ENCODE measurements around the gene RIPOR3. TPM values are rescaled to one million over a fixed set of nuclear protein-coding genes. Genes with fewer than 3 reads are reported as not detected.

RIPOR3 gene
- total RNA-seq, 6 donors from 2014 or later: 2.1 to 36.7 (median 5.1) TPM

DNA sequence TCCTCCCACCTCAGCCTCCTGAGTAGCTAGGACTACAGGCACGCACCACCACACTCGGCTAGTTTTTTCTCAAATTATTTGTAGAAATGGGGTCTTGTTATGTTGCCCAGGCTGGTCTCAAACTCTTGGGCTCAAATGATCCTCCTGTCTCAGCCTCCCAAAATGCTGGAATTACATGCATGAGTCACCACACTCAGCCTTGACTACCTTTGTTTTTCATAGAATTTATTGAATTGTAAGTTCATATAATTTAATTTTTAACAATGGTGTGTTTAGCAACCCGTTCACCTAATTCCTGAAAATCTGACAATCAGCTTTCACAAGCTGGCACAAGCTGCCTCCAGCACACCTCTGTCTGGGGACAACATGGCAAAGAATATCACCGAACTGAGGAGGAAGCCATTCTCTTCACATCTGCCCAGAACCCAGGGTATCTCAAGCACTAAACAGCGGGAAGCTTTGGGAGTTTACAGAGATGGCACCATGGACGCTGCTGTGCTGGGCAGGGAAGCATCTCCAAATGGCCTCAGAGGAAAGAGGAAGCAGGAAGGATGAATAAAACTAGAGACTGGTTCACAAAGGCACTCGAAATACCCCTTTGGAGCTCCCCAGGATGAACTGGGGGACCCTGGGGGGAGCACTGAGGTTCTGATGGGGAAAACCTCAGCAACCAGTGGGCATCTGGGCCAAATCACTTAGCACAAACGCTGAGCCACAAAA, 2.9 kb downstream of the RIPOR3 start:
- TF ChIP-seq POLR2A (IDR thresholded peaks at IDR 0.05): no peak
- TF ChIP-seq POLR2AphosphoS5 (IDR thresholded peaks at IDR 0.05): no peak
- TF ChIP-seq, protein P1, sequence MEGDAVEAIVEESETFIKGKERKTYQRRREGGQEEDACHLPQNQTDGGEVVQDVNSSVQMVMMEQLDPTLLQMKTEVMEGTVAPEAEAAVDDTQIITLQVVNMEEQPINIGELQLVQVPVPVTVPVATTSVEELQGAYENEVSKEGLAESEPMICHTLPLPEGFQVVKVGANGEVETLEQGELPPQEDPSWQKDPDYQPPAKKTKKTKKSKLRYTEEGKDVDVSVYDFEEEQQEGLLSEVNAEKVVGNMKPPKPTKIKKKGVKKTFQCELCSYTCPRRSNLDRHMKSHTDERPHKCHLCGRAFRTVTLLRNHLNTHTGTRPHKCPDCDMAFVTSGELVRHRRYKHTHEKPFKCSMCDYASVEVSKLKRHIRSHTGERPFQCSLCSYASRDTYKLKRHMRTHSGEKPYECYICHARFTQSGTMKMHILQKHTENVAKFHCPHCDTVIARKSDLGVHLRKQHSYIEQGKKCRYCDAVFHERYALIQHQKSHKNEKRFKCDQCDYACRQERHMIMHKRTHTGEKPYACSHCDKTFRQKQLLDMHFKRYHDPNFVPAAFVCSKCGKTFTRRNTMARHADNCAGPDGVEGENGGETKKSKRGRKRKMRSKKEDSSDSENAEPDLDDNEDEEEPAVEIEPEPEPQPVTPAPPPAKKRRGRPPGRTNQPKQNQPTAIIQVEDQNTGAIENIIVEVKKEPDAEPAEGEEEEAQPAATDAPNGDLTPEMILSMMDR (IDR thresholded peaks at IDR 0.05): no peak
- TF ChIP-seq EP300 (IDR thresholded peaks at IDR 0.05): no peak
- WGBS, 2 donors: 88 to 89% methylated on average over 8 of the region's 8 CpGs
- Histone ChIP-seq H3K36me3 (no peaks in the 10 kb centered on the region), H3K4me3 (no peak overlapping the region), H3K27me3 (no peaks in the 10 kb centered on the region), H3K4me1 (peaks cover 9 to 29% (median 10%) of the 10 kb centered on the region in 4 donors), H3K27ac (no peak overlapping the region), H3K9me3 (no peaks in the 10 kb centered on the region)
- DNase-seq (no peak), ATAC-seq (ENCODE audit: low FRiP score in 2 of 2) (no peak)

DNA sequence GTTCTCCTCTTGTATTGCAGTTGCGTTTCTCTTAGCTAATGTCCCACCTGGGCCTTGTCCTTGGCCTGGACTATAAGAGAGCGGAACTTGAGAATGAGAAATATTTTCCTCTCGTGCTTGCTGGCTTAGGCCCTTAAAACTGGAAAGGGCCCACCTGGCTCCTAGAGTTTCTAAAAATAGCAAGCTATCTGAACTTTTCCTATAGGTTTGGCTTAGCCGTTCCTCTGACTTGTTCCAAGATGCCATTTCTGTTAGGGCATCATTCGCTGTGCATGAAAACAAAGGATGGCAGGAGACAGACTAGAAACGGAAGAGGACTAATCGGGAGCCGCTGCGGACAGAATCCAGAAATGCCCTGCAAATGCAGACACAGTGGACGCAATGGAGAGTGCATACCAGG, 4.5 kb downstream of the RIPOR3 start:
- H3K4me1 ChIP-seq: peaks cover 5 to 22% (median 8%) of the 10 kb centered on the region in 4 donors
- no peaks in the 10 kb centered on the region for H3K9me3 ChIP-seq
- H3K4me3 ChIP-seq: no peak overlapping the region
- no peaks in the 10 kb centered on the region for H3K27me3 ChIP-seq
- TF ChIP-seq POLR2A (IDR thresholded peaks at IDR 0.05): no peak
- TF ChIP-seq, protein P1 (IDR thresholded peaks at IDR 0.05): no peak
- TF ChIP-seq EP300 (IDR thresholded peaks at IDR 0.05): no peak
- no peak for TF ChIP-seq POLR2AphosphoS5 (IDR thresholded peaks at IDR 0.05)
- no peaks in the 10 kb centered on the region for H3K36me3 ChIP-seq
- no peak for DNase-seq
- 81 to 94% methylated on average over 10 of the region's 10 CpGs for WGBS, 2 donors
- no peak overlapping the region for H3K27ac ChIP-seq
- ATAC-seq (ENCODE audit: low FRiP score in 2 of 2): no peak

DNA sequence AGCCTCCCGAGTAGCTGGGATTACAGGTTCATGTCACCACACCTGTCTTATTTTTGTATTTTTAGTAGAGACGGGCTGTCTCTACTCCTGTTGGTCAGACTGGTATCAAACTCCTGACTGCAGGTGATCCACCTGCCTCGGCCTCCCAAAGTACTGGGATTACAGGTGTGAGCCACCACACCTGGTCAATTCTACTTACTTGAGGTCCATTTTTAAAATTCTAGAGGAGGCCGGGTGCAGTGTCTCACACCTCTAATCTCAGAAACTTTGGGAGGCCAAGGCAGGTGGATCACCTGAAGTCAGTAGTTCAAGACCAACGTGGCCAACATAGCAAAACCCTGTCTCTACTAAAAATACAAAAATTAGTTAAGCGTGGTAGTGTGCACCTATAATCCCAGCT, 7.8 kb downstream of the RIPOR3 start:
- WGBS, 2 donors: 93 to 95% methylated on average over 6 of the region's 6 CpGs
- Histone ChIP-seq H3K36me3 (no peaks in the 10 kb centered on the region), H3K4me3 (no peak overlapping the region), H3K27me3 (no peaks in the 10 kb centered on the region), H3K27ac (no peak overlapping the region), H3K9me3 (no peaks in the 10 kb centered on the region), H3K4me1 (no peaks in the 10 kb centered on the region)
- DNase-seq: no peak
- TF ChIP-seq POLR2A (IDR thresholded peaks at IDR 0.05) (no peak), EP300 (IDR thresholded peaks at IDR 0.05) (no peak), POLR2AphosphoS5 (IDR thresholded peaks at IDR 0.05) (no peak)
- TF ChIP-seq, protein P1 (IDR thresholded peaks at IDR 0.05): no peak
- ATAC-seq (ENCODE audit: low FRiP score in 2 of 2): no peak

DNA sequence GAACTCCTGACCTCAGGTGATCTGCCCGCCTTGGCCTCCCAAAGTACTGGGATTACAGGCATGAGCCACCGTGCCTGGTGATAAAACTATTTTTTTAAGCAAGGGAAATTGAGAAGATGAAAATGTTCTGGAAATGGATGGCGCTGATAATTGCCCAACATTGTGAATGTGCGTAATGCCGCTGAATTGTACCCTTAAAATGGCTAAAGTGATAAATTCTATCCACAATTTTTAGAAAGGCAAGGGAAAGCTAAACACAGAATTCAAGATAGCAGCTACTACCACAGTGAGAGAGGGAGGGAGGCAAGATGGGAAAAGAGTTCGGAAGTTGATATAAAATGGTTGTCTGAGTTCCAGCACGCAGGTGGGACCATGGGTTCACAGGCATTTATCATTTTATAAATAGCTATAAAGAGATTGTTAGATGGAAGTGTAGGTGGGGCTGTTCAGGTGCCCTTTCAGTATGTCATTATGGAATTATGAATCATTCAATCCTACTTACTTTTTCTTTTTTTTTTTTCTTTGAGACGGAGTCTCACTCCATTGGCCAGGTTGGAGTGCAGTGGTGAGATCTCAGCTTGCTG, 8.3 kb downstream of the RIPOR3 start:
- Histone ChIP-seq H3K27me3 (no peaks in the 10 kb centered on the region), H3K4me1 (peaks cover 0 to 2% (median 0%) of the 10 kb centered on the region in 4 donors), H3K36me3 (no peaks in the 10 kb centered on the region), H3K27ac (no peak overlapping the region), H3K9me3 (no peaks in the 10 kb centered on the region), H3K4me3 (no peak overlapping the region)
- no peak for DNase-seq
- ATAC-seq (ENCODE audit: low FRiP score in 2 of 2): no peak
- TF ChIP-seq, protein P1 (IDR thresholded peaks at IDR 0.05): no peak
- TF ChIP-seq POLR2A (IDR thresholded peaks at IDR 0.05): no peak
- TF ChIP-seq POLR2AphosphoS5 (IDR thresholded peaks at IDR 0.05): no peak
- TF ChIP-seq EP300 (IDR thresholded peaks at IDR 0.05): no peak
- 93 to 95% methylated on average over 8 of the region's 8 CpGs for WGBS, 2 donors
